NCI-H146 treated with DMSO at 0.1 percent for 48 hours (cell line): ENCODE results near the gene FAM161B.
"Not testable (repeated sequence)": the region's sequence is repeated elsewhere in the genome, so short reads cannot be mapped to it uniquely, and the experiment has no call there.

Experiments
- DNase-seq: peaks from one replicate; lab custom pipeline; 2025; ENCODE audit not compliant: unreplicated experiment; lab: John Stamatoyannopoulos, UW

FAM161B gene

DNA sequence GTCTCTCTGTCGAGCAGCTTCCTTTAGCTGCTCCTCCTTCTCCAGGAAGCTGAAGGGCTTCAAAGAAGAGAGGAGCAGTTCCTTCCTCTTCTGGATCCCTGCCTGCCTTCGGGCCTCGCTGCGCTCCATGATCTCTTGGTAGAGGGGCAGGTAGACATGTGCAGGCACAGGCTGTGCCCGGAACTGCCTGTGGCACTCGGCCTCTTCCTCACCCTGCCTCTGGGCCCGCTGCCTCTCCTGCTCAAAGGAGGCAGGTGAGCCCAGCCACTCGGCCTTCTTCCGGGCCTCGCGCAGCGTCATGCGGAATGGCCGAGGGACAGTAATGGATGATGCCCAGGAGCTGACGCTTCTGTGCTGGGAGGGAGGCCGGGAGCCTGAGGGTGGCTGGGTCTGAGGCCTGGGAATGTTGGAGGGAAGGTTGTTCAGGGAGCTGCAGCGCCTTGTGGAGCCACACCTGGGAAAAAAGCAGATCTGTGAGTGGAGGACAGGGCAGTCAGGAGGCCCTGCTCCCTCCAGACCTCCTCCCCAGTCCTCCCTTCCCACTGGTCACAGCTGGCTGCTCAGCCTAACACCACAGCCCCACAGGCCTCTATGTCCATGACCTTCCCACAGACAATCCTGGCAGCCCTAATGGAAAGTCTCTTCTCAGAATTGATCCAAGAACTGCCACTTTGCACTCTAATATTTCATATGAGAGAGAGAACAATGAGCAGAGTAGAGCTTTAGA, 5.3 kb downstream of the FAM161B start:
- no peak for DNase-seq

DNA sequence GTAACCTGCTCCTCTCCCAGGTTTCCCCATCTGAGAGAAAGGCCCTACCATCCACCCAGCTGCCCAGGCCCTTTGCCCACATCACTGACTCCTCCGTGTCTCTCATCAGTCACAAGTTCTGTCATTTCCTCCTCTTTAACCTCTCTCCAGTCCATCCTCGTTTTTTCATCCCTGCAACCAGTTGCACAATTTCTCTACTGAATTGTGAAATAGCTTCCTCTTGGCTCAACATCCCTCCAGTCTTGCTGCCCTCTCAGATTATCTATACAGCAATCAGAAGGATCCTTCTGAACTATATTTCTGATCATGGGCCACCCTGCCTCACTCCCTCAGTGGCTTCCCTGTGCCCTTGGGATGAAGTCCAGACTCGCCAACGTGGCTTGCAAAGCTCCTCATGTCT, 6.8 kb downstream of the FAM161B start:
- DNase-seq = no peak

DNA sequence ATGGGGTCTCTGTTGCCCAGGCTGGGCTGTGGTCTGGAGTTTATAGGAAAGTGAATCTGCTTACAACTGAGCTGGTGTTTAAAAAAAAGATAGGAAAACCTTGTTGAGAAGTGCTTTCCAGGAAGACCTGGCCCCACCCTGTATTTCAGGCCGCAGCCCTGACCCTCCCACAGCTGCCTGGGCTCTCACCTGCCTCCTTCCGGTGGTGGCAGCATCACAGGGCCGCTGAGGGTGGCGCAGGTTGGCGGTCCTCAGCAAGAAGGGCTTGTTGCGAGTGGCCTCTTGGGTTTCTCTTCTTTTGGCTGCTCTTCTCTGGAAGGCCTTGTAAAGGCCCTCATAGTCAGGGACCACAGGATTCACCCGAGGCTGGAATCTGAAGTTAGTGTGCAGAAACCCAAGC, 7.7 kb downstream of the FAM161B start:
- DNase-seq = no peak

DNA sequence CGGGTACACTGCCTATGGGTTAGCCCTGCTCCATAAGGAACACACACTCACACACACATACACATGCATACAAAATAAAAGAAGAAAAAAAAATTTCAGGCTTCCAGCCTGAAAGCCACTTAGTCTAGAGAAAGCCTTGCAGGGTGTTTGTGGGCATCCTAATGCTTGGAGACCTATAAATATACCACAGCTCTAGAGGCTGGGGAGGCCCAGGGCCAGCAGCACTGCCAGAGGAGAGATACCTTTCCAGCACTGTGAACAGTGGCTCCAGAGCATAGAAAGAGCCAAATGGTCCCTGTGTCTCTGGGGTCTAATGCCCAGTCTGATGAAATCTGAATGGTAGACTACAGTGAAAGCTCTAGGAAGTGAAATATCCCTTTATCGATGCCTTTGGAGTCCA, 12.9 kb downstream of the FAM161B start:
- DNase-seq = no peak

DNA sequence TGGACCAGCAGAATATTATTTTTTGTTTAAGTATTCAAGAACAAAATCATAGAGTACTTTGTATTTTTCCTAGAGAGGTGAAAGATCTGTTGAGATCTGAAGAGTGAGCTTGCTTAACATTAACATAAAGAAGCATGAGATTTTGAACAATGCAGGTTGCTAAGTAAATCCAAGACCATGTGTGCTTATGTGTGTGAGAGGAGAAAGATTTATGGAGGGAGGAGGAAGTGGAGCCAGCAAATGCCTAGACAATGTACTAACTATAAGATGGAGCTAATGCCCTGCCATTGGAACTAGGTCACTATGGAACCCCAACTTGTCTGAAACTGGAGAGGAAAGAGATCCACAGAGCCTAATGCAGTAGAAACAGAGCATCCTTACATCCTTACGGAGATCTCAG, 13.3 kb downstream of the FAM161B start:
- DNase-seq = no peak

DNA sequence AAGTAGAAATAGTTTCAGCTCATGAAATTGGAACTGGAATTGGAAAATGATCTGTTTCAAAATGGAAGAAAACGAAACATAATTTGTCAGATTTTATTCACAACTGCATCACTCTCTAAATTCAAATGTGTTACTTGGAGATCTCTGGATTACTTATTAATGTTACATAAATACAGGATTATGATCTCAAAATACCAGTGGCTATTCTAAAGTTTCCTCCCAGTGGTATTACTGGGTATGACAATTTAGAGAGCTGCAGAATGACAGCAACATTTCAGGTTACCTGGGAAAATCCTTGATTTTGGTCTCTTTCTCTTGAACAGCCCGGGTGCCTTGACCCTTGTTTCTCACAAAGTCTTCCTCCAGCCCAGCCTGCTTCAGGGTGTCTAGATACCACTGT, 14.2 kb downstream of the FAM161B start:
- no peak for DNase-seq

DNA sequence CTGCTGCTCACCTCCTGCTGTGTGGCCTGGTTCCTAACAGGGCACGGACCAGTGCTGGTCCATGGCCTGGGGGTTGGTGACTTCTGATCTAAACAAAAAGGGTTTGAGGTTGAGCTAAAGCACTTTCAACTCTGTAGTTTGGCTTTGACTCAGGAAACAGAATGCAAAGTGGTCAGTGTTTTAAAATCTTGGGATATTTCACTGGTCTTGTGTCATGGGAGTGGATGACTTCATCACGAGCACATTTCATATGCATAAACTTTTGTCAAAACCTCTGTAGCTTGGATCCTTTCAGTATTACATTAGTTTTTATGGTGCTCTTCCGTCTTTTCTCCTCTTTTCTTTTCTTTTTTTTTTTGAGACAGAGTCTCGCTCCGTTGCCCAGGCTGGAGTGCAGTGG, 25.6 kb downstream of the FAM161B start:
- no peak for DNase-seq

DNA sequence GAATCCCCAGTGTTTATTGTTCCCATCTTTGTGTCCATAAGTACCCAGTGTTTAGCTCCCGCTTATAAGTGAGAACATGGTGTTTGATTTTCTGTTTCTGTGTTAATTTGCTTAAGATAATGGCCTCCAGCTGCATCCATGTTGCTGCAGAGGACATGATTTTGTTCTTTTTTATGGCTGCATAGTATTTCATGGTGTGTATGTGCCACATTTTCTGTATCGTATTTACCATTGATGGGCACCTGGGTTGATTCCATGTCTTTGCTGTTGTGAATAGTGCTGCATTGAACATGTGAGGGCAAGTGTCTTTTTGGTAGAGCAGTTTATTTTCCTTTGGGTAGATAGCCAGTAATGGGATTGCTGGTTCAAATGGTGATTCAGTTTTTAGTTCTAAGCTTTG, 30.4 kb downstream of the FAM161B start:
- DNase-seq = not testable (repeated sequence)

DNA sequence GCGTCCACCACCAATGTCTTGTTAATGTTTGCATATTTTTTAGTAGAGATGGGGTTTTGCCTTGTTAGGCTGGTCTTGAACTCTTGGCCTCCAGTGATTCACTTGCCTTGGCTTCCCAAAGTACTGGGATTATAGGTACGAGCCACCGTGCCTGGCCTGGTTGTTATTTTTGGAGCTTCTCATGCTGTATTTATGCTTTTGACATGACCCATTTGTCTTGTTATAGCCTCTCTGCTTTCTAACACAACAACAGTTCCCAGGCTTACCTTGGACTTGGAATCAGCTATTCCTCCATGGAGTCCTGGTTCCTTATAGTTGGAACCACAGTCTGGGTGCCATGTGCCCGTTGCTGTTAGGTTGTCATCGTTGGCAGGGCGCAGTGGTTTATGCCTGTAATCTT, 33.6 kb downstream of the FAM161B start:
- DNase-seq = no peak

DNA sequence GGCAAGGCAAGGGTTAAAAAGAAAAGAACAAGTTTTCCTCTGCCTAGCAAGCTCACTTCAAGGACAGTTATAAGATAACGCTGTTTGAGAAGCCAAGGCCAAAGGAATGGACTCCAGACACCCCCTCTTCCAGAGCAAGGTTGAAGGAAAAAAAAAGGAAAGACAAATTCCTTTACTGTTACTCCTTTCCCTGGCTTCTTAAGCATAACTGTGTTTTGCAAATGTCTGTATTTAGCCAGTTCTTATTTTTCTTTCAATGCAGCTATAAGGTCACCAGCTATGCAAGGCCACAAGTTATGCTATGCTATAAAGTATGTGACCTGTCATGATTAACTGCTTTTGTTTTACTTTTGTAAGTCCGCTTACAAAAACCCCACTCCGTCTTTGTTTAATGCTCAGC, 36.6 kb downstream of the FAM161B start:
- DNase-seq = no peak

DNA sequence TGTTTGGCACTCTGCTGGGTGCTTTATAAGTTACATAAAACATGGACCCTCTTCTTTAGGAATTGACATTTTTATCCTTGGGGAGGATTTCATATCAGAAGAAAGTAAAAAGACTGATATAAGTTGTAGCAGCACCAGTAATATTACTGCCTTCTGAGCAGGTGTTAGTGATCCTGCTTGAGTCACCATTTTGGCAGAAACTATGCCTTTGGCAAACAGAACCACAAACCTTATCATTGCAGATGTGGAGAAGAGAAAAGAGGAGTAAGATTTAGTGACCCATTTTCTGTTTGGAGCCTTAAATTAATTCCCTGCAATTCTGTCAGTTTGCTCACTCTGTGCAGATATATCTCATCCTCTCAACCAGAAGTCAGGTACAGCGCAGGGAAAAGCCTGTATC, 40.2 kb downstream of the FAM161B start:
- no peak for DNase-seq

DNA sequence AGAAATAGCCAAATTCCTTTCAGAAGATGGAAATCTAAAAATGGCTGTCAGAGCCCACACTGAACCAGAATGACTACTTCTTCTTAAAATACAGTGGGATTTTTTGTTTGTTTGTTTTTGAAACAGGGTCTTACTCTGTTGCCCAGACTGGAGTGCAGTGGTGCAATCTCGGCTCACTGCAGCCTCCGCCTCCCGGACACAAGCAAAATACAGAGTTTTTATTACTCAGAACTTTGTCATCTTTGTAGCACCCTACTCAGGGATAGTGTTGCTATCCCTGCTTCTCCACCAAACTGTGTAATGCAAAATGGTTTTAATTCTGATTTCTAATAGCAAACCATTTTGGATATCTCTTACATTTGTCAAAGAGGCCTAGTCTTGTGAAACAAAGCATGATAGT, 46.9 kb downstream of the FAM161B start:
- DNase-seq = no peak

DNA sequence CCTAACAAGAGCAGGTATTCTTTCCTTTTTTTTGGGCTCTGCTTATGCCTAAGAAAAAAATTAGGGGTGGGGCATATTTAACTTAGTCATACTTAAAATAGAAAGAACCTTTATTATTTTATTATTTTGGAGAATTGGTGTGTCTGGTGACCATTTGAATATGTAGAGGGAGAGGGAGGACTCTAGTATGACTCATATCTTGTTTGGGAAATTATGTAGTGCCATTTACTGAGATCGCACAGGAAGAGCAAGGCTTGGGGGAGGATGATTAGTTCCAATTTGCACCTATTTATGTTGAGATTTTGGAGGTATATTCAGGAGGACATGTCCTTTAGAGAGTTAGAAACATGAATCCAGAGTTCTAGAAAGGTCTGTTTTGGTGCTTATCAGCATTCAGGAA, 53.4 kb downstream of the FAM161B start:
- DNase-seq = no peak

DNA sequence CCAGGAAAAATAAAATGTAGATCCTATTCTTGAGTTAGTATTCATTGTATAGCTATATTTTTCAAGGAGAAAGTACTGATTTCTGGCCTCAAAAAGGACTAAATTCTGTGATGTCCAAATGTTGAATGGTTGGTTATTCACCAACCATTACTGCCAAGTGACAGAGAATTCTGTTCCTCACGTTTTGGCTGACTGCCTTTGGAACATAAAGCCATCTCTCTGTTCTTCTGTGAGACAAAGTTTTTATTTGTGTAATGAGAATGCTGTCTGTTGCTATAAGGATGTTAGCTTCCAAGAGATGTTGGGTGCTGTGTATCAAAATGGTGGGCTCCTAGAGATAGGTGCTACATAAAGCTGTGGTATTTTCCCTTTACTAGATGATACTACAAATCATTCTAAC, 54.0 kb downstream of the FAM161B start:
- no peak for DNase-seq

DNA sequence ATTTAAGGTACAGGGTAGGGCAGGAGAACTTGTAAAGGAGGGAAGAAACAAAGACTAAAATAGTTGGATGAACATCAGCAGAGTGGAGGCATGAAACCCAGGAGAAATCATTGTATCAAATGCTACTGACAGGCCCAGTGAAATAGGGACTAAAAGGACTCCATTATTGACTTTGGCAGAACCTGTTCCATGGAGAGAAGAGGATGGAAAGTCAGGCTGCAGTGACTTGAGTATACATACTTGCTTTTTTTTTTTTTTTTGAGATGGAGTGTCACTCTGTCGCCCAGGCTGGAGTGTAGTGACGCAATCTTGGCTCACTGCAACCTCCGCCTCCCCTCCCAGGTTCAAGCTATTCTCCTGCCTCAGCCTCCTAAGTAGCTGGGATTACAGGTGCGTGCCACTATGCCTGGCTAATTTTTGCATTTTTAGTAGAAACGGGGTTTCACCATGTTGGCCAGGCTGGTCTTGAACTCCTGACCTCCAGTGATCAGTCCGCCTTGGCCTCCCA, 55.7 kb downstream of the FAM161B start:
- not testable (repeated sequence) for DNase-seq

DNA sequence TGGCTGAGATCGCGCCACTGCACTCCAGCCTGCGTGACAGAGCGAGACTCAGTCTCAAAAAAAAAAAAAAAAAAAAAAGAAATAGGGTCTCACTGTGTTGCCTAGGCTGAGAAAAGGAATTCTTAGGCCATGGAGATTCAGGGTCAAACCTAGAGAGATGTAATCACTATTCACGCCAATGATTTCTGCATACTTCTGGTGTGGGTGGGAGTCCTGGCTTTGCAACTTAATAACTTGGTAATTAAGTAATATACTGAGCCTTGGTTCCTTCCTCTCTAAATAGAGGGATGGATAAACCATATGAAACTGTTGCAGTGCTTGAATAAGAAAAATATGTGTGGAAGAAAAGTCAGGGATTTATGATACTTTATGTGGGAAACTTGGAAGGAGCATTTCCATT, 60.5 kb downstream of the FAM161B start:
- DNase-seq = no peak

DNA sequence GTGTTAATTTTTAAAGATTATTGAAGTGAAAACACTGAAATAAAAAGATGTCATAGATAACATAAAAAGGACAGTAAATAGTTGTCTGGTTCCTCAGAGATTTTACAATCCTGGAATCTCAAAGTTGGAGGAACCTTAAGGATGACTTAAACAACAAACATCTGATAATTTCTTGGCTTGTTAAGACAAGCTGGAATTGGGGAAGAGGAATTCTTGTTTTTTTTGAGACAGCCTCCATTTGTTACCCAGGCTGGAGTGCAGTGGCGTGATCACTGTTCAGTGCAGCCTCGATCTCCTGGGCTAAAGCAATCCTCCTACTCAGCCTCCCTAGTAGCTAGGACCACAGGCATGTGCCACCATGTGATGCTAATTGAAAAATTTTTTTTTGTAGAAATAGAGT, 60.9 kb downstream of the FAM161B start:
- no peak for DNase-seq

DNA sequence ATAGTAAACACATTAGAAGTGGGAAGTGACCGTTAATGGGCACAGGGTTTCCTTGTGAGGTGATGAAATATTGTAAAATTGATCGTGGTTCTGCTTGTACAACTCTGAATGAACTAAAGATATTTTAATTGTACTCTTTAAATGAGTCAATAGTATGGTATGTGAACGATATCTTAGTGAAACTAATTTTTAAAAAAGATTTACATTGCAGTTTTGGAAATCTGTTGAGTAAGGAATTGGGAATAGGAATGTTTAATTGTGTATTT, 61.5 kb downstream of the FAM161B start:
- DNase-seq = no peak

DNA sequence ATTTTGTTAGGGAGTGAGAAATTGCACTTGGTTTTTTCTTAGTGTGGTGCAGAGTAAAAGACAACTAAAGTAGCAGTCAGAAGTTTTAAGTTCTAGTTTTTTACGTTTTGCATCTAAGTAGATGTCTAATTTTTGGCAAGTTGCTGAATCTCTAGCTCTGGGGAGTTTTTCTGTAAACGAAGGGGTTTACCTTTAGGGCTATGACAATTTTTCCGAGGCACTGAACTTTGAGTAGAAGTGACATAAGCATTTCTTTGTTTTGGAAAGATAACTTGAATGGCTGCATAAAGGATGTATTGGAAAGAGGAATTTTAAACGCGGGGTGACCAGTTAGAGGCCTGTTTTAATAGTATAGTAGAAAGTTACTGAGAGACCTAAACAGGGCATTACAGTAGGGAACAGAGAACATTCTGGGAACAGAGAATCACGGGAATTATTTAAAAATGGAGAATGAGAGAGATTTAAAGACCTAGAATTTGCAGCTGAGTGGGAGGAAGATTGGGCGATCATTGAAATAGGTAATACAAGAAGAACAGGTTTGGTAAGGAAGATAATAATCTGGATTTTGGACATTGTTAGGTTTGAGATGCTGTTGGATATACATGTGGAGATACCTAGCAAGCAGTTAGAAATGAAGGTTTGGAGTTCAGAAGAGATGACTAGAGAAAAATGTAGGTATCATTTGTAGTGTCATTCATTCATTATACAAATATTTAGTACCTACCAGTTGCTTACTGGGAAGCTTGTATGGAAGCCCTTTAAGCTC, 62.0 kb downstream of the FAM161B start:
- DNase-seq = no peak

DNA sequence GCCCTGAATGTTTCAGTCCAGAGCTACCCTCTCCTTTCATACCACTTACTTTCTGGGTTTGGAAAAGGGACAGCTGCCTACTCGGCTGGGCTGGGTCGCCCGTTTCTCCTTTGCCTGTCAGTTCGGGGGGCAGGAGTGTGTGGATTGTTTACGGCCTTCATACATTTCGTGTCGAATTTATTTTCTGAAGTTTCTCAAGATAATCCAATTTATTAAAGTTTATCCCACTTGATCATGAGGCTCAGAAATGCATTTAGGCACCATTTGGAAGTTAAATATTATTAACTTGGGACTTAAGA, 62.6 kb downstream of the FAM161B start:
- no peak for DNase-seq

DNA sequence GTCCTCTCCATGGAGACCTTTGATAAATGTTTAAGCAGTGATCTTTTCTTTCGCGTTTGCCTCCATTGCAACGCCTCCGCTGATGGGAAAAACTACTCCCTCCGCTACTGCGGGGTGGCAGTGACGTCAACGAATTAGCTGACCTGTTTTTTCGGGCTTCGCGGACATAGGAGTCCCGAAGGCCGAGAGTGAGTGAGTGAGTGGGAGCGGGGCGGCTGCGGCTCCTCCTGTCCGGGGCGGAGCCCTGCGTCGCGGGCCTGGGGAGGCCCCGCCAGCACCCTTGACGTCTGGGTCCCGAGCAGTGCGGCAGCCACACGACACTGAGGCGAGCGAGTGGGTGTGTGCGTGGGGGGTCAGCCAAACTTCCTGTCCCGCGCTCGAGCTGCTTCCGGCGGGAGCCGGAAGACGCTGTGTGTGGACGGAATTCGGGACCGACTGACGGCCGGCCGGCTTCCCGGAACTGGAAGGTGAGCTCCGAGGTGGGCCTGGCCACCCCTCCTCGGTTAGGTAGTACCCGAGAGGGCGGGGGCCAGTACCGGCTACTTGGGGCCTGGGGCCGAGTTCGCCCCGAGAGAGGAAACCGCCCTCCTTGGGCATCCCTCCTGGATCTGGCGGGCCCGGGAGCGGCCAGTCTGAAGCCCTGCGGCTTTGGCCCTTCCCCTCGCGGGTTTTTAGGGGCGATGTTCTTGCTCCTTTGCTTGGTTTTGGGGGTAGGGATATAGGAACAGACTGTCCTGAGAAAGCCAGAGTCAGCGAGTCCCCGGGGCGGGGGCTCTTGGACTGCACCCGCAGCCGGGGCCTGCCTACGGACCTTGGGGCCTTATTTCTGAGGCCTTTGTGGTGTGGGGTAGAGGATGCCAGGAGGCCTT, 63.2 kb downstream of the FAM161B start, which contains the start of gene ZNF410:
Gene ZNF410, plus strand, starts transcription at position 411 of the 869 bp plus-strand sequence. CDS start 5,317 bp downstream, outside the sequence.
- peak; percentile 53 for DNase-seq
